GM12801 (cell line): ENCODE results near the gene KCND3.

Source experiments
- CTCF ChIP-seq: IDR thresholded peaks from one replicate; pipeline ENCODE4 v1.5.1; 2011; ENCODE audit warnings: control low read depth; ENCODE audit not compliant: insufficient read length; ENCODE audit errors: extremely low read depth

KCND3 gene

GRCh38 chr1:111927652-111928051 lies 61.8 kb downstream of the KCND3 start:
- TF ChIP-seq CTCF, result no peak

GRCh38 chr1:111924786-111925185 lies 64.7 kb downstream of the KCND3 start:
- TF ChIP-seq CTCF, result no peak

GRCh38 chr1:111923766-111924165 lies 65.7 kb downstream of the KCND3 start:
- TF ChIP-seq CTCF, result no peak

GRCh38 chr1:111921948-111922347 lies 67.5 kb downstream of the KCND3 start:
- no peak for TF ChIP-seq CTCF

GRCh38 chr1:111920221-111921024 lies 69.0 kb downstream of the KCND3 start:
- TF ChIP-seq CTCF, result no peak

GRCh38 chr1:111911776-111912515 lies 77.5 kb downstream of the KCND3 start:
- TF ChIP-seq CTCF, result no peak

GRCh38 chr1:111911061-111911460 lies 78.4 kb downstream of the KCND3 start:
- TF ChIP-seq CTCF, result no peak
